HPDE6-E6E7 (cell line): Measurements from ENCODE around the gene CSK.

Source experiments
- DNase-seq: peaks from one replicate; pipeline ENCODE4 v3.0.0; 2011; ENCODE audit warnings: missing footprints; ENCODE audit errors: extremely low spot score

The CSK gene

GRCh38 chr15:74826364-74826819, 44.5 kb downstream of the CSK start, which contains the start of gene CPLX3:
CPLX3 (plus strand) TSS chr15:74826627; CDS start chr15:74826704, 77 bp downstream.
- DNase-seq, result no peak

DNA sequence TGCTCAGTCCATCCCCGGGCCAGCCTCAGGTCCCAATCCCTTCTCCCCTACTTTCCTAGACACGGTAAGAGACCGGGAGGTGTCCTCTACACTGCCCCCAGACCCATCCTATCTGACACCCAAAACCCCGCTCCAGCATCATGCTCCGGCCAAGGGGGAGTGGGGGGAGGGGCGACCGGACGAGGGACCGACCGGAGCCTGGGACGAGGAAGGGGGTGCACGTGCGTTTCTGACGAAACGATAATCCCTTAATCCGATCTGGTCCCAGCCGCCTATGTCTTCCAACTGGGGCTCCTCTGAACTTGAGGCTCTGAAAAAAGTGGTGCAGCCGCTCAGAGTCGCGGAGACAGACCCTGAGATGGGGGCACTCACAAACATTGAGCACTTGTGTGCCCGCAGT, 45.0 kb downstream of the CSK start:
- no peak for DNase-seq

- DNase-seq, result no peak
These were observed 45.7 kb downstream of the CSK start for GRCh38 chr15:74827614-74828013.

DNA sequence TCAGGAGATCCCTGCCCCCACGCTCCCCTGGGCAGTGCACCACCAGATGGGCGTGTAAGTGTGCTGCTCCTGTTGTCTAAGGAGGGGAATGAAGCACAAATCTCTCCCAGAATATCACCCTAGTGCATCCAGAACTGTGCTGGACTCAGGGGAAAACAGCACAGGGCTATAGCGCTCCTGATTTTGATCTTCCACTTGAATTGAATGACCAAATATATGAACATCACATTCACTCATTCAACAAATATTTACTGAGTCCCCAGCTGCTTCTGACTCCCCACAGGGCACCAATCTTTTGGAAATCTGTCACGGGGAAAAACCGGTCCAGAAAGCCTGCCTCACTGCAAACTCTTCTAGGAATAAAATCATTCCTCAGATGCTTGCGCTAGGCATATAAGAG, 47.0 kb downstream of the CSK start:
- no peak for DNase-seq

GRCh38 chr15:74829486-74829885, 47.6 kb downstream of the CSK start:
- DNase-seq, result no peak

GRCh38 chr15:74829991-74830390, 48.1 kb downstream of the CSK start:
- no peak for DNase-seq

DNA sequence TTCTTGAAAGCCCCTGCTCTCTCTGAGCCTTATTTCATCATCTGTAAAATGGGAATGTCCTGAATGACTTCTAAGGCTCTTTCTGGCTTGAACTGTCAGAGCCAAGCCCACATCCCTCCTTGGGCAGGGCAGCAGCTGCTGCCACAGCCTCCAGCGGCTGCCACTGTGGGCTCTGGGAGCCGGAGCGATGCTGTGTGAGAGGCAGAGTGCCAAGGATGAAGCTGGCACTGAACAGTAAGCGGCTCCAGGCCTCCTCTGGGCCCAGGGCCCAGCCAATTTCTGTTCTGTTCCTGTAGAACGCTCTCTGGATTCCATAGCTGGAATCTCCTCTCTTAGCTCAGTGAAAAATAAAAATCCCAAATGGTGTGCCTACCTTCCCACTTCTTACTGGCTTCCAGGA, 49.0 kb downstream of the CSK start:
- no peak for DNase-seq

GRCh38 chr15:74831813-74832495, 50.1 kb downstream of the CSK start:
- DNase-seq, result no peak

DNA sequence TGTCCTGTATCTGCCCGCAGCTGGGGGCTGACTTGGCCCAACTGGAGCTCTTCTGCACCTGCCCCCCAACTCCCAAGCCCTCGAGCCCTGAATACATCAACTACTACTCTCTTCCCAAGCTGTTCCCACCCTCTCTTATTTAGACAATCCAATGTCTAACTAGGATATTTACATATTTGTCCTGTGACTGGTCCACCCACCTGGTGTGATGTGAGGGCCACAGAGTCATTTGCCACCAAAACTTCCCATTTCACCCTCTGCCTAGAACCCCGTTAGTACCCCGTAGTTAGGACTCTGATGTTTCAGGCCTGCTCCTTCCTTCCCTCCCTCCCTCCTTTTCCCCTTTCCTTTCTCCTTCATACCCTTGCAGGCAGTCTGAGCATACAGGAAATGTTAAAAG, 50.9 kb downstream of the CSK start:
- no peak for DNase-seq

- no peak for DNase-seq
These were observed 51.7 kb downstream of the CSK start for GRCh38 chr15:74833376-74834107.

DNA sequence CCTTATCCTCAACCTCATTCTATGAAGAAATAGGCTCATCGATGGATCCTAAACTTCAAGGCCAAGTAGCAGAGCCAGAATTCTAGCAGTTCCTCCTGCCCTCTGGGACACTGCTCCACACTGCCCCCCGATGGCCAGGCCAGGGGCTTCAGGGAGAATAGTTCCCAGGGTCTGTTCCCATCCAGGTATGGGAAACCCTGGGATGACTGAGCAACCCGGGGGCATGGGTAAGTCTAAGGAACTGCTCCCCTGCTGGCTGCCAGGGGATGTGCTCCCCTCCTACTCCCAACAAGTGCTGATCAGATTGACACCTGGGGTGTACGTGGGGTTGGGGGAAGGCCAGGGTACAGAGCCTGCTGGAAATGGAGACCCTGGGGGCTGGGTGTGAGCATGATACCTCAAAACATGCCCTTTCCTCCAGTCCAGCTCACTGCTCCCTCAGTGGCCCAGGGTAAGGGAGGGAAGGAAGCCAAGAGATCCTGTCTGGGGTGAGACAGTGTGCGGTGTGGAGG, 53.5 kb downstream of the CSK start:
- DNase-seq, result peak; percentile 67

- DNase-seq, result no peak
These were observed 55.0 kb downstream of the CSK start for GRCh38 chr15:74836846-74837245.

DNA sequence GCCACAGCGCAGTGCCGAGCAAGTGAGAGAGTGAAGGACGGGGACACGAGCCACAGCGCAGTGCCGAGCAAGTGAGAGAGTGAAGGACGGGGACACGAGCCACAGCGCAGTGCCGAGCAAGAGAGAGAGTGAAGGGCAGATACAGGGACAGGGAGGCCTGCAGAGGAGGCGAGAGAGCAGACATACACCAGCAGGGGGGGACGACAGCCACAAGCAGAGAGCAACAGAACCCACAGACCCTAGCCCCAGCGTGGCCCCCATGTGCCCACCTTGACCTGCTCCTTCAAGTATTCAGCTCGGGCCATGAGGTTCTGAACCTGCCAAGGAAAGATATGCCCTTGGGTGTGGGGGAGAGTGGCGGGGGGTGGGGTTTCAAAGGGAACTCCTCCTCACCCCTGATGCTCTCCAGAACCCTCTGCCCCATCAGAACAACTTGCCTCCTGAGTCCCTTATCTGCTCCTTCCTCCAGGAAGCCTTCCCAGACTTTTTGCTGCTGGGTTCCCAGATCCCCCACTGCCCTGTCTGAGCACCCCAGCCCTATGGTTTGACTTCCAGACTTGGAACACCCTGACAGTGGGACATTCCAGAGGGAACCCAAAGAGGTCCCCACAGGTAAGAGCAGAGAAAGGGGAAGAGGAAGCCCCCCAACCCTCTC, 55.7 kb downstream of the CSK start:
- no peak for DNase-seq

GRCh38 chr15:74838137-74838516, 56.2 kb downstream of the CSK start:
- DNase-seq, result no peak

DNA sequence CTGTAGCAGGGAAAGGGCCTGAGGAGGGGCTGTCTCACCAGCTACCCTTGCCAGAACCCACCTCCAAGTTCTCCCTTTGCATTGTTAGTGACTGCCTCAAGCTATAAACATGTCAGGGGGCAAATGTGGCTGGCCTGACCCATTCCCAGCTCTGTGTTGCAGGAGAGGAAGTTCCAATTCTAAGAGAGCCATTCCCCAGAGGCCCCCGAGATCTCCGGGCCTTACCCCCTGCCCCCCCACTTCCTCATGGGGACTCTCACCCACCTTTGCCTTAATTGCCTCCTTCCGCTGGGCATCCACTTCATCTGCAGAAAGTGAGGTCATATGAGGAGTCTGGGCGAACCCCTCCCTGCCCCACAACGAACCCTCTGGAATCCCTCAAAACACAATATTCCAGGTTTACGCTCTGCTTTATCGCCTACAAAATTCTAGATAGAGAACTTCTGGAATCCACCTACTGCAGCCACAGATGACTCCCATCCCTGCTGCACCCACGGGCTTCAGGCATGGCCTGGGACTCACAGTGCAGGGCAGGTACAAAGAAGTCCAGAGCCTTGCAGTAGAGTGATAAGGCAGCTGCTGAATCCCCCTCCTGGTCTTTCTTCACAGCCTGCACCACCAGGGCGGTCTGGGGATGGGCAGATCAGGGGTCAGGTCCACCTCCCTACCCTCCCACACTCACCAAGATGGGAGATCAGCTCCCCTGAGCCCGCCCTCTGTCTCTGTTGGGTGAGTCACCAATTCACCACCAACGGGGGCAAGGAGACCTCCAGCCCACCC, 57.1 kb downstream of the CSK start:
- no peak for DNase-seq

GRCh38 chr15:74839526-74840395, 57.9 kb downstream of the CSK start:
- DNase-seq, result no peak

- no peak for DNase-seq
These were observed 59.2 kb downstream of the CSK start for GRCh38 chr15:74840851-74841775.

GRCh38 chr15:74841891-74842373, 60.1 kb downstream of the CSK start:
- no peak for DNase-seq
